ENCODE data around the gene MC2R. TPM values are rescaled to one million over a fixed set of nuclear protein-coding genes. Genes with fewer than 3 reads are reported as not detected.

MC2R gene
- total and polyA plus RNA-seq, 2 of the 4 experiments (the other 2 are of a cell fraction), result not detected

DNA sequence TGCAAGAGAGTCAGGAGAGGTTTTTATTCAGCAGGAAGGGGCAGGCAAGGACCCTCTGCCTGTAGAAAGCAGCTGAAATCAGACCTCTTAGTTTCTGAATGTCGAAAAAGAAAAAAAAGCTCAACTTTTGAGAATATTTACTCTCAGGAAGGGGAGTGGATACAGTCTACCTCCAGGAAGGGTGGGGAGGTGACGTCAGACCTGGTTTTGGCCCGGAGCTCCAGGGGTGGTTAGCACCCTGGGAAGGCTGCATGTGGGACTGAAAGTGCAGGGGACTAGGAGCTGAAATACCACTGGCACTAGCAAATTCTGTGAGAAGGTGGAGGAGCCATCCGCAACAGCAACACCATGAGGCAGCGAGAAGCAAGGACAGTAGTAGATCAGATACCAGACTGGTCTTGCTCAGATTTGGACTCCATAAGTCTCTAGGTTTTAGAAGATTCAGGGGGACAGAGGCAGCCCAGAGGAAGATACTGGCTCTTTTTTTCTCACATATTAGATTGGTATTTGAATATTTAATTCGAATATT lies 19.8 kb downstream of the MC2R start:
- H3K36me3 ChIP-seq (ENCODE audit: control insufficient read depth, insufficient read depth, low read length), result no peaks in the 10 kb centered on the region
- H4K20me1 ChIP-seq (ENCODE audit: insufficient read depth, low read length), result no peaks in the 10 kb centered on the region
- ATAC-seq (ENCODE audit: low read depth) (no peak), DNase-seq (no peak)
- no peak overlapping the region for H2AK9ac ChIP-seq (replicated peaks; ENCODE audit: low read depth, low read length, poor library complexity)
- H2AK5ac ChIP-seq (ENCODE audit: low read depth, low read length), result no peak overlapping the region
- no peak overlapping the region for H3K56ac ChIP-seq (ENCODE audit: extremely low read depth, insufficient read depth, low read length)
- H4K5ac ChIP-seq (ENCODE audit: low read depth, low read length), result no peak overlapping the region
- H3K4me3 ChIP-seq (ENCODE audit: insufficient read depth, low read depth, low read length), result no peak overlapping the region
- no peak overlapping the region for H2BK15ac ChIP-seq (ENCODE audit: low read depth, low read length)
- H2AFZ ChIP-seq (replicated peaks; ENCODE audit: low read length, poor library complexity), result no peak overlapping the region
- no TSS peak for BruUV-seq (replicated peaks)
- no peak overlapping the region for H3K4me2 ChIP-seq (ENCODE audit: low read depth, low read length)
- H3K27me3 ChIP-seq (ENCODE audit: control insufficient read depth, insufficient read depth, low read length), result no peaks in the 10 kb centered on the region
- no peak for TF ChIP-seq NFE2L2 (IDR thresholded peaks at IDR 0.05; ENCODE audit: low read depth, low read length)
- H3K4ac ChIP-seq (ENCODE audit: low read depth, low read length), result no peak overlapping the region
- no peak overlapping the region for H2BK5ac ChIP-seq (ENCODE audit: low read depth, low read length, poor library complexity, severe bottlenecking)
- H3K9ac ChIP-seq (ENCODE audit: low read depth, low read length), result no peak overlapping the region
- ChIA-PET CTCF (no interaction called here), POLR2A (ENCODE audit: unreplicated experiment) (no interaction called here)
- no peaks in the 10 kb centered on the region for H3K9me1 ChIP-seq (ENCODE audit: insufficient read depth, low read length)
- in situ Hi-C loops (cut with MboI; ENCODE audit: low sequenced_read_pairs), result no loop called here
- dilution Hi-C loops (cut with HindIII; ENCODE audit: low sequenced_read_pairs, unreplicated experiment), result no loop called here
- H3K9me3 ChIP-seq (ENCODE audit: control insufficient read depth, insufficient read depth, low read length), result peaks cover 17% of the 10 kb centered on the region
- no peak overlapping the region for H2BK120ac ChIP-seq (ENCODE audit: low read depth, low read length)
- no peaks in the 10 kb centered on the region for H3K79me1 ChIP-seq (ENCODE audit: low read depth in 1 of 2, low read length in 2 of 2)
- H3K23ac ChIP-seq (ENCODE audit: low read depth, low read length), result no peak overlapping the region
- no peak overlapping the region for H3K27ac ChIP-seq (ENCODE audit: insufficient read depth, low read length)
- no peak overlapping the region for H4K8ac ChIP-seq (ENCODE audit: low read depth in 2 of 2, low read length in 2 of 2)
- no peak overlapping the region for H4K91ac ChIP-seq (ENCODE audit: insufficient read depth, low read depth, low read length)
- WGBS, 2 experiments (ENCODE audit: extremely low coverage in 2 of 2, insufficient read length in 1 of 2), result no CpG with 5 or more reads among the region's 6 CpGs
- no peaks in the 10 kb centered on the region for H3K4me1 ChIP-seq (ENCODE audit: control insufficient read depth, insufficient read depth, low read length)
- intact Hi-C loops (cut with micrococcal nuclease), result no loop called here
- H2BK20ac ChIP-seq (ENCODE audit: low read depth, low read length), result no peak overlapping the region
- no peak overlapping the region for H3K18ac ChIP-seq (ENCODE audit: low read depth, low read length)
- no peak overlapping the region for H3K14ac ChIP-seq (replicated peaks; ENCODE audit: low read depth, low read length)

Data from IMR-90 (cell line).